Panc1 (cell line): ENCODE data around the gene CTNND2.

Experiments
- POLR2AphosphoS5 ChIP-seq: IDR thresholded peaks from 2 replicates; pipeline ENCODE4 v1.6.1; 2012; ENCODE audit warnings: mild to moderate bottlenecking, low read depth, low read length, moderate library complexity
- TF ChIP-seq, protein P1 (sequence below): fragments of 450-650 bp; IDR thresholded peaks from 2 replicates; pipeline ENCODE4 v1.5.1; 2017; ENCODE audit warnings: mild to moderate bottlenecking

DNA sequence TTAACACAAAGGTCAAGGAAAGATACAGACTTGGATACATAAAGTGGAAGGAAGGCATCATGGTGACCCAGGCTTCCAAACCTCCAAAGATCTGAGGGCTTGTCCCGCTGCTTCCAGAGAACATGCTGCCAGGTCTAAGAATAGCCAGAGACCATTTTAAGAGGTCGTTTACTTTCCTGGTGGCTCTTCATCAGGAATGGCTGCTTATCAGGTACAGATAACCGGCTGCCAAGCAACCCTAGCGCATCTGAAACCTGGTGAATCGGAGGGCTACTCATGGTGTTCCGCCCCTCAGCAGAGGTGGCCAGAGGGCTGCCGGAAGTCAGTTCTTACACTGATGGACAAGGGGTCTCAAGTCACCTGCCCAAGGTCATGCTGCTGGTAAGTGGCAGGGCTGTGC lies 892.0 kb downstream of the CTNND2 start:
- TF ChIP-seq, protein P1, sequence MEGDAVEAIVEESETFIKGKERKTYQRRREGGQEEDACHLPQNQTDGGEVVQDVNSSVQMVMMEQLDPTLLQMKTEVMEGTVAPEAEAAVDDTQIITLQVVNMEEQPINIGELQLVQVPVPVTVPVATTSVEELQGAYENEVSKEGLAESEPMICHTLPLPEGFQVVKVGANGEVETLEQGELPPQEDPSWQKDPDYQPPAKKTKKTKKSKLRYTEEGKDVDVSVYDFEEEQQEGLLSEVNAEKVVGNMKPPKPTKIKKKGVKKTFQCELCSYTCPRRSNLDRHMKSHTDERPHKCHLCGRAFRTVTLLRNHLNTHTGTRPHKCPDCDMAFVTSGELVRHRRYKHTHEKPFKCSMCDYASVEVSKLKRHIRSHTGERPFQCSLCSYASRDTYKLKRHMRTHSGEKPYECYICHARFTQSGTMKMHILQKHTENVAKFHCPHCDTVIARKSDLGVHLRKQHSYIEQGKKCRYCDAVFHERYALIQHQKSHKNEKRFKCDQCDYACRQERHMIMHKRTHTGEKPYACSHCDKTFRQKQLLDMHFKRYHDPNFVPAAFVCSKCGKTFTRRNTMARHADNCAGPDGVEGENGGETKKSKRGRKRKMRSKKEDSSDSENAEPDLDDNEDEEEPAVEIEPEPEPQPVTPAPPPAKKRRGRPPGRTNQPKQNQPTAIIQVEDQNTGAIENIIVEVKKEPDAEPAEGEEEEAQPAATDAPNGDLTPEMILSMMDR = no peak
- TF ChIP-seq POLR2AphosphoS5 = no peak
